ENCODE measurements around the gene PYDC1.
"Not testable (repeated sequence)": the region's sequence is repeated elsewhere in the genome, so short reads cannot be mapped to it uniquely, and the experiment has no call there.

PYDC1 gene

GRCh38 chr16:31216422-31217135 lies at the start of gene PYDC1:
TSS of gene PYDC1 (minus strand) at chr16:31217135. CDS start at chr16:31217028, 107 bp downstream.
- DNase-seq, result no peak

- DNase-seq, result no peak
These were observed 48.7 kb upstream of the PYDC1 start for GRCh38 chr16:31265329-31266245.

GRCh38 chr16:31262084-31262483 lies 45.1 kb upstream of the PYDC1 start:
- no peak for DNase-seq

DNA sequence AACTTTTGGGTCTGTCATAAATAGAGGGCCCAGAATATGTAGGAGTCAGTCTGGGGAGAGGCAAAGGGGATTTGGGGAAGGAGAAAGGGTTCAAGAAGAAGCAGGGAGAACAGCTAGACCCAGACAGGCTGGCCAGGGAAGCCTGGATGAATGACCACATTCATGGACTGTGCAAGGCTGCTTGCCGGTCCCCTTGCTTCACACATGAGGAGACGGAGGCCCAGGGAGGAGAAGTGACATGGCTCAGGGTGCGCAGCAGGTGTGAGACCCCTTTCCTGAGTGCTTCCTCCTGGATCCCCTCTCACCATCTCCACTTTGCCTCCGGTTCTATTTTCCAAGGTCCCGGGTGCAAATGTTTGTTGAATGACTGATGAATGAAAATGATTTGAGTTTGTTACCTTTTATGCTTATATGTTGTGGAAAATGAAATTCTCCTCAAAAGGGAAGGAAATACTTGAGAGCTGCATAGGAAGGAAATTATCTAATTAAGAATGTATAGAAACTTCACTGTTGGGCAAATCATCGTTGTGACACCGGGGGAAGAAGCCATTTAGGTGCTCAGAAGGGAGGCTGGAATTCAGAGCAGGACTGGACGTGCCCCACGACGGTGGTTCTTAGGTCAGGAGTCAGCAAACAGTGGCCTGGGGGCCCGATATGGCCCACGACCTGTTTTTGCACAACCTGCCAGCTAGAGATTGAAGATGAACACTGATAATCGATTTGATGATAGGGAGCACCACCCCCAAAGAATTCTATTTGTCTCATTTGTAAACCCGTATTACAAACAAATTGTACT lies 43.4 kb upstream of the PYDC1 start:
- no peak for DNase-seq

GRCh38 chr16:31258366-31258765 lies 41.4 kb upstream of the PYDC1 start:
- DNase-seq, result no peak

DNA sequence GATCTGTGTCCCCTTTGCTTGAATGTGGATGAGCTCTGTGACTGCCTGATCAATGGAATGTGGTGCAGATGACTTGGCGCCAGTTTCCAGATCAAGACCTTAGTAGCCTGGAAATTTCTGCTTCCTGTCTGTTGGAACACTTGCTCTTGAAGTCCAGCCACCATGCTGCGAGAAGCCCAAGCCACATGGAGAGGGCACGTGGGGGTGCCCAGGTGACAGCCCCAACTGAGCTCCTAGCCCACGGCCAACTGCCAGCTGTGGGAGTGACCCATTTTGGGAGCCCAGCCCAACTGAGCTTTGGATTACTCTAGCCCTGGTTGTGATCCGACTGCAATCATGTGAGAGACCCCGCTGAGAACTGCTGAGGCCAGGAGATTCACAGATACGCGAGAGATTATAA lies 39.5 kb upstream of the PYDC1 start:
- no peak for DNase-seq

- DNase-seq, result no peak
These were observed 36.7 kb upstream of the PYDC1 start for GRCh38 chr16:31253642-31254045.

GRCh38 chr16:31251435-31251834 lies 34.5 kb upstream of the PYDC1 start:
- no peak for DNase-seq

GRCh38 chr16:31250782-31251384 lies 33.9 kb upstream of the PYDC1 start:
- no peak for DNase-seq

GRCh38 chr16:31248344-31248743 lies 31.4 kb upstream of the PYDC1 start:
- no peak for DNase-seq

GRCh38 chr16:31246296-31246695 lies 29.4 kb upstream of the PYDC1 start:
- DNase-seq, result no peak

- DNase-seq, result not testable (repeated sequence)
These were observed 28.7 kb upstream of the PYDC1 start for GRCh38 chr16:31245598-31245997.

DNA sequence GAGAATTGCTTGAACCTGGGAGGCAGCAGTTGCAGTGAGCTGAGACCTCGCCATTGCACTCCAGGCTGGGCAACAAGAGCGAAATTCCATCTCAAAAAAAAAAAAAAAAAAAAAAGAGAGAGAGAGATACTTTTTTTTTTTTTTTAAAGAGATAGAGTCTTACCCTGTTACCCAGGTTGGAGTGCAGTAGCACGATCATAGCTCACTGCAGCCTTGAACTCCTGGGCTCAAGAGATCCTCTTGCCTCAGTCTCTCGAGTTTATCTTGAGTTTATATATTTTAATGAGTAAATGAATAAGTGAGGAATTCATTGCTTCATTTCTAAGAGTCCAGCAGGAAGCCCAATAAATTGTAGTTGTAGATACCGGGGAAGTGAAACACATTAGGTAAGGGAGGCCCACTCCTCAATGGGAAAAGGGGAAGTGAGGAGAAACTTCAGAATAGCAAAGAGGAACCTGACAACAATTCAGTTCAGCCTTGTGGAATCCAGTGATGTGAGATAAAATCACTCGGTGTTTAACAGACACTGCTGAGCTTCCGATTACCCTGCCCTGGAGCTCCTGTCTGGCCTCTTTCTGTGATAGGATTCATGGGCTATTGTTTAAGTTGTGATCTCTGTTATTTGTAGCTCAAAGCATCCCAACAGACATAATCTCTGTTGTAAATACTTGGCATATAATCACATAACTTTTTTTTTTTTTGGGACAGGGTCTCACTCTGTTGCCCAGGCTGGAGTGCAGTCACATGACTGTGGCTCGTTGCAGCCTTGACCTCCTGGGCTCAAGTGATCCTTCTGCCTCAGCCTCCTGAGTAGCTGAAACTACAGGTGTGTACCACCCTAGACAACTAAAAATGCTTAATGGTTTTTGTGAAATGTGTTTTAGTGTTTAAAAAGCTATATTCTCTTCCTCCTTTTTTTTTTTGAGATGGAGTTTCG lies 27.1 kb upstream of the PYDC1 start:
- DNase-seq, result no peak

DNA sequence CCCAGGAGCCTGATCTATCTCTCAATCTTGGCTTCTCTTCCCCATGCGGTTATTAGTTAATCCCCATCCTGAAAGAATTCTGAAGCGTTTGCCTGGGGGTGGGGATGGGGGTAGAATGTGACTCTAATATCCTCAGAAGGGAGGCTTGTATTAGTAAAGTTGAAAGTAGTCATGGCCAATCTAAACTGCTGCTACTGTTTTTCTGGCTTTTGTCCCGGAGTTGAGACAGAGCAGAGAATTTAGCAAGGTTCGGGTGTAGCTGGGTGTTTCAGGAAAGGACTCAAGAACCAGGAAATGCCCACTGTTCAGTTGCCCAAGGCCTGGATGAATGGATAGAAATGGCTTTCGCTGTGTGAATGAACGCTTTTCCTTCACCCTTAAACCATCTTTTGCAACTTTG lies 25.3 kb upstream of the PYDC1 start:
- DNase-seq, result no peak

DNA sequence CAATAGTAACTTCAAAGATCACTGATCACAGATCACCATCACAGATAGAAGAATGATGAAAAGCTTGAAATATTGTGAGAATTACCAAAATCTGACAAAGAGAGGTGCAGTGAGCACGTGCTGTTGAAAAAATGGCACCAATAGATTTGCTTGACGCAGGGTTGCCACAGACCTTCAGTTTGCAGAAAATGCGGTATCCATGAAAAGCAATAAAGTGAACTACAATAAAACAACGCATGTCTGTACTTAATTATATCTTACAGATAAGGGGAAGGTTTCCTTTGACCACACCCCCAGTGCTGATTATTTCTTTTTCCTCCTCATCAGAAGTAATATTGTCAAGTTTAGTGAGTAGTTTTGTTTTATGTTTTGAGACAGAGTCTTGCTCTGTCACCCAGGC lies 21.1 kb upstream of the PYDC1 start:
- no peak for DNase-seq

- no peak for DNase-seq
These were observed 12.6 kb upstream of the PYDC1 start for GRCh38 chr16:31229501-31229900.

- DNase-seq, result no peak
These were observed 11.3 kb upstream of the PYDC1 start for GRCh38 chr16:31228206-31228605.

DNA sequence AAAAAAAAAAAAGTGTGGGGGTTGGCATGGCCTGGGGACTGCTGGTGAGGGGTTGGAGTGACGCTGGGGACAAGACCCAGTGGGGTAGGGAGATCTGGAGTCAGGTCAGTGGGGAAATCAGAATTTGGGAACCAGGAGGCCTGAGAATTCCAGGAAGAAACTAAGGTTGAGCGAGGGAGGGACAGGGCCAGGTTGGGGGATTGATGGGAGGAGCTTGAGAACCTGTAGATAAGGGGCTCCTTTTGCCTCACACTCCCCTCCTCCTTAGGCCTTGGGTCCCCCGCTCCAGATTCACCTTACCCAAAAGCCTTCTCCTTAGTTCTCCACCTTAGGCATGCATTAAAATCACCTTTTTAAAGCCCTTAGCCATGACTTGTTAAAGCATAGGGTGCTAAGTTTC lies 8.3 kb upstream of the PYDC1 start:
- DNase-seq, result no peak

GRCh38 chr16:31224092-31224955 lies 7.4 kb upstream of the PYDC1 start:
- DNase-seq, result no peak

DNA sequence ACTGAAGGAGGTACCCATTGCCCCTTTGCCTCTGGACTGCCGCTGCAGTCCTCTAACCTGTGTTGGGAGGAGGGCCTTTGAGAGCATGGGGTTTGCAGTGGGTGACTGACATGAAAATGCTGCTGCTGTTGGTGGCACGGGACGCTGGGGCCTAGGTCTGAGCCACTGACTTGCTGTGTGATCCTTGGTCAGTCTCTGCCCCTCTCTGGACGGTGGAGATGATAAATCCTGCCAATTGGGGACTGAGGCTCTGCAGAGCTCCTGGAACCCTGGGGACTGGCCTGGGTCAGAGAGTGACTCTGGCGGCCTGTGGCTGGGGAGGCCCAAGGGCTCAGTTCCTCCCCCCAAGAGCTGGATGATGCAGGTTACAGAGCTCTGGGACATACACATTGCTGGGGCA lies 6.1 kb upstream of the PYDC1 start:
- no peak for DNase-seq

Data from NCI-H1436 (cell line).